GM12801 (cell line): ENCODE data around the gene BIRC7.

ENCODE experiments used
- CTCF ChIP-seq: IDR thresholded peaks from one replicate; pipeline ENCODE4 v1.5.1; 2011; ENCODE audit warnings: control low read depth; ENCODE audit not compliant: insufficient read length; ENCODE audit errors: extremely low read depth

BIRC7 gene

GRCh38 chr20:63189846-63190559, 45.7 kb upstream of the BIRC7 start:
- TF ChIP-seq CTCF, result no peak

DNA sequence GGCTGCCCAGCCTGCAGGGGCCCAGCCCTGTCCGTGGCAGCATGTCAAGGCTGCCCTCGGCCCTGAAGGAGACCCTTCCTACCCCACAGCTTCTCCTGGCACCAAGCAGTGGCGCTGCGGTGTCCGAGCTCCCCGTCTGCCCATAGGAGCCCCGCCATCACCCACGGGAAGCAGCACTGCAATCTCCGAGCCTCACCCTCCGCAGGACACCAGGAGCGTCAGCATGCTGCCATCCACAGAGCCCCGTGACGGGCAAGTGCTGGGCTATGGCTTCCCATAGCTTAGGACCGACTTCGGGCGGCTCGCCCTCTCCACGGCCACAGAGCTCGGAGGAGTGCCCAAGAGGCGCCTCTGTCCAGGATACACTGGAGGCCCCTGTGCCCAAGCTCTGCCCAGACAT, 44.9 kb upstream of the BIRC7 start:
- no peak for TF ChIP-seq CTCF

- TF ChIP-seq CTCF, result no peak
Measured at GRCh38 chr20:63191400-63191799, 44.3 kb upstream of the BIRC7 start.

DNA sequence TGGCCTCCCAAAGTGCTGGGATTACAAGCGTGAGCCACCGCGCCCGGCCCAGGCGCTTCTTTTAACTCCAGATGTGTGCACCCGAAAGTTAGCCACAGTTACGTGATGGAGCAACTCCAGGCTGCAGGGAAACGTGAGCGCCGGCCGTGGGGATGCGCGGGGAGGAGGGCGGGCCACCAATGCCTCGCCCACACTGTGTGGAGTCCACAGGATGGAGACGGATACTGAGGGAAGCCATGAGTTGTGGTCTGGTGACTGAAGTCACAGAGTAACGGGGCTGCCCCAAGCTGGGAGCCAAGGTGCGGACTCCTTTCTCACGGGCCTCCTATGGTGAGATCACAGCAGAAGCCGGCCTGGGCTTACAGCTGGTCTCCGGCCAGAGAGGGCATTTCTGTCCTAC, 43.0 kb upstream of the BIRC7 start:
- TF ChIP-seq CTCF, result no peak

GRCh38 chr20:63194007-63194796, 41.5 kb upstream of the BIRC7 start:
- no peak for TF ChIP-seq CTCF

- TF ChIP-seq CTCF, result no peak
Measured at GRCh38 chr20:63194797-63195173, 40.9 kb upstream of the BIRC7 start.

GRCh38 chr20:63196768-63197470, 38.8 kb upstream of the BIRC7 start:
- TF ChIP-seq CTCF, result no peak
